Mucosa of descending colon (tissue), 3 donors: ENCODE results near the gene RALGAPA2. TPM values are rescaled to one million over a fixed set of nuclear protein-coding genes. Genes with fewer than 3 reads are reported as not detected.

Source experiments
- ATAC-seq: fragments of 200-7000 bp; cut with Tn5 transposase; one replicate; pipeline ENCODE4 v1.9.1; 2020; ENCODE audit warnings: mild to moderate bottlenecking, moderate library complexity
- DNase-seq, 3 donors: peaks; one replicate each; pipeline ENCODE4 v3.0.0-alpha.2; 2020
- H3K36me3 ChIP-seq: fragments of 200-600 bp; one replicate; pipeline ENCODE4 v1.8.0; 2021; ENCODE audit warnings: low read depth, mild to moderate bottlenecking
- H3K4me1 ChIP-seq: fragments of 200-600 bp; one replicate; pipeline ENCODE4 v1.8.0; 2021; ENCODE audit warnings: low read depth, mild to moderate bottlenecking
- H3K4me3 ChIP-seq: fragments of 200-600 bp; one replicate; pipeline ENCODE4 v1.8.0; 2021; ENCODE audit warnings: mild to moderate bottlenecking
- H3K9me3 ChIP-seq: fragments of 200-600 bp; one replicate; pipeline ENCODE4 v1.8.0; 2021; ENCODE audit warnings: mild to moderate bottlenecking
- intact Hi-C, 2 donors: fragments of 100-400 bp; cut with DNase I in 1 of 2; cut with micrococcal nuclease in 1 of 2; formaldehyde crosslinking; loops; one replicate each; pipeline versions ENCODE4 v1.11.0 to v1.11.1; 2022; cut with DNase I, micrococcal nuclease
- total RNA-seq, 3 donors: library from RNA; stranded (reverse); fragmentation: NEBNext Ultra II Directional in 2 of 3; extraction: Animal tissue kit (Norgen Biotek cat#: 25700) in 2 of 3; gene quantifications; one replicate each; pipeline versions ENCODE4 v1.2.1 to v1.2.4, GENCODE V29; 2021 to 2023
- TF ChIP-seq, protein P1 (sequence below): fragments of 200-600 bp; IDR thresholded peaks from one replicate; pipeline ENCODE4 v1.8.0; 2022; ENCODE audit warnings: antibody characterized with exemption, mild to moderate bottlenecking
- donor health status: DM: no; HTN: no; CAD: no; lungs with moderate emphysema.
- donor health status: DM: no; HTN: no; CAD: no.
- donor health status: DM: no; HTN: yes; CAD: no.

Gene RALGAPA2
- total RNA-seq, 3 donors from 2014 or later = 46.3 to 85.9 (median 66.9) TPM

GRCh38 chr20:20721489-20721888 is 9.0 kb upstream of the RALGAPA2 start:
- no peak for DNase-seq
- Histone ChIP-seq H3K36me3 (no peaks in the 10 kb centered on the region), H3K4me1 (no peaks in the 10 kb centered on the region), H3K4me3 (no peak overlapping the region), H3K9me3 (no peaks in the 10 kb centered on the region)
- ATAC-seq = no peak
- TF ChIP-seq, protein P1, sequence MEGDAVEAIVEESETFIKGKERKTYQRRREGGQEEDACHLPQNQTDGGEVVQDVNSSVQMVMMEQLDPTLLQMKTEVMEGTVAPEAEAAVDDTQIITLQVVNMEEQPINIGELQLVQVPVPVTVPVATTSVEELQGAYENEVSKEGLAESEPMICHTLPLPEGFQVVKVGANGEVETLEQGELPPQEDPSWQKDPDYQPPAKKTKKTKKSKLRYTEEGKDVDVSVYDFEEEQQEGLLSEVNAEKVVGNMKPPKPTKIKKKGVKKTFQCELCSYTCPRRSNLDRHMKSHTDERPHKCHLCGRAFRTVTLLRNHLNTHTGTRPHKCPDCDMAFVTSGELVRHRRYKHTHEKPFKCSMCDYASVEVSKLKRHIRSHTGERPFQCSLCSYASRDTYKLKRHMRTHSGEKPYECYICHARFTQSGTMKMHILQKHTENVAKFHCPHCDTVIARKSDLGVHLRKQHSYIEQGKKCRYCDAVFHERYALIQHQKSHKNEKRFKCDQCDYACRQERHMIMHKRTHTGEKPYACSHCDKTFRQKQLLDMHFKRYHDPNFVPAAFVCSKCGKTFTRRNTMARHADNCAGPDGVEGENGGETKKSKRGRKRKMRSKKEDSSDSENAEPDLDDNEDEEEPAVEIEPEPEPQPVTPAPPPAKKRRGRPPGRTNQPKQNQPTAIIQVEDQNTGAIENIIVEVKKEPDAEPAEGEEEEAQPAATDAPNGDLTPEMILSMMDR = no peak
- intact Hi-C loops = no loop called here

GRCh38 chr20:20720158-20720557 is 7.7 kb upstream of the RALGAPA2 start:
- TF ChIP-seq, protein P1 = no peak

GRCh38 chr20:20719411-20719810 is 7.0 kb upstream of the RALGAPA2 start:
- DNase-seq = no peak
- intact Hi-C loops = no loop called here
- Histone ChIP-seq H3K9me3 (no peaks in the 10 kb centered on the region), H3K36me3 (no peaks in the 10 kb centered on the region), H3K4me3 (no peak overlapping the region), H3K4me1 (no peaks in the 10 kb centered on the region)
- ATAC-seq = no peak
- TF ChIP-seq, protein P1 = no peak

More at GRCh38 chr20:20720158-20720557, 7.7 kb upstream of the RALGAPA2 start:
- Histone ChIP-seq H3K4me1 (no peaks in the 10 kb centered on the region), H3K4me3 (no peak overlapping the region), H3K36me3 (no peaks in the 10 kb centered on the region), H3K9me3 (no peaks in the 10 kb centered on the region)
- intact Hi-C loops = no loop called here
- DNase-seq (no peak), ATAC-seq (no peak)

GRCh38 chr20:20713244-20713765 is 861 bp upstream of the RALGAPA2 start:
- intact Hi-C loops = no loop called here
- Histone ChIP-seq H3K4me3 (no peak overlapping the region), H3K4me1 (peaks cover 19% of the 10 kb centered on the region), H3K36me3 (no peaks in the 10 kb centered on the region), H3K9me3 (no peaks in the 10 kb centered on the region)
- ATAC-seq (no peak), DNase-seq (peak in 2 of 3 donors; percentile 30 to 57)
- TF ChIP-seq, protein P1 = no peak

DNA sequence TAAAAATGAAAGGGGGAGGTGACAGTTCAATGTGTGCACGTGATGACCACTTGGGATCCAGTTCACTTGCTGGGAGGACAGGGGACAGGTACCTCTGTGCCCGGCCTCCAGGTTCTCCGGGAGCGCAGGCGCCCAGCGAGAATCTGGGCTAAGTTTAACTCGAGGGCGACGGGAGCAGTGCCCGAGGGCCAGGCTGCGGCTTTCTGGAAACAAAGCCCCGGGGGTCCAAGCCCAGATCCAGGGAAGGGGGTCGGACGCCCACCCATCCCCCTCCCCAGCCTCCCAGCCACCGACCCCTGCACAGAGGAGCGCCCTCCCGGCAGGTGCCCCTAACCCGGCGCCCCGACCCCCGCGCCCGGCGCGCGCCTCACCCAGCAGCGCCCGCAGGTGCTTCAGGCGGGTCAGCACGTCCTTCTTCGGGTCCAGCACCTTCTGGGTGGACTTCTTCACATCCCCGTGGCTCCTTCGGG is 405 bp downstream of the RALGAPA2 start:
- ATAC-seq (peak; percentile 29), DNase-seq (no peak)
- TF ChIP-seq, protein P1 = no peak
- Histone ChIP-seq H3K4me3 (peak overlapping the region; percentile 65), H3K4me1 (peaks cover 19% of the 10 kb centered on the region), H3K36me3 (no peaks in the 10 kb centered on the region), H3K9me3 (no peaks in the 10 kb centered on the region)
- intact Hi-C loops = no loop called here
